ENCODE data around the gene MED15.

DNA sequence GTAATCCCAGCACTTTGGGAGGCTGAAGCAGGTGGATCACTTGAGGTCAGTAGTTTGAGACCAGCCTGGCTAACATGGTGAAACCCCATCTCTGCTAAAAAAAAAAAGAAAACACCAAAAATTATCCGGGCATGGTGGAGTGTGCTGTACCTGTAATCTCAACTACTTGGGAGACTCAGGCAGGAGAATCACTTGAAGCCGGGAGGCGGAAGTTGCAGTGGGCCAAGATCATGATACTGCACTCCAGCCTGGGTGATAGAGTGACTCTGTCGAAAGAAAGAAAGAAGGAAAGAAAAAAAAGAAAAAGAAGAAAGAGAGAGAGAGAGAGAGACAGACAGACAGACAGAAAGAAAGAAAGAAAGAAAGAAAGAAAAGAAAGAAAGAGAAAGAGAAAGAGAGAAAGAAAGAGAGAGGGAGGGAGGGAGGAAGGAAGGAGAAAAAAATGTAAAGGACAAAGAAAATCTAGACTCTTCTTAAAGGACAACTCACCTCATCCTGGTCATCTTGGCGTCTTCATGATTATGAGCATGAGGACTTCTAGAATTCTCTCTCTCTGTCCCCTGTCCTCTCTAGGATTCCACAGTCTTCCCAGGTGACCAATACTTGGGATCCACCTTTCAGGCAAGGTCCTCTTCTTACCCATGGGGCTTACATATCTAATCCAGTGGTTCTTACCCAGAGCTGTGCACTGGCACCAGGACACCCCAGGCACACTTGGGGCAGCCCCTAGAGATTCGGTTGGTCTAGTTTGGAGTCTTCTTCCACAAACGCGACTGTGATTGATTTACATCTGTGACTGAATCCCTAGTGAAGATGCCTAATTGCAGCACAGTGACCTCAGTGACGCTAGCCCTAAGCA, 120.9 kb downstream of the MED15 start:
- no peak for TF ChIP-seq POLR2AphosphoS5 (IDR thresholded peaks at IDR 0.05; ENCODE audit: borderline replicate concordance, low read depth, low read length)
- no peak for TF ChIP-seq EZH2 (IDR thresholded peaks at IDR 0.05)

Measured in SK-N-MC (cell line).